PFSK-1 (cell line): ENCODE measurements around the gene TRIM17. TPM values are rescaled to one million over a fixed set of nuclear protein-coding genes. Genes with fewer than 3 reads are reported as not detected.

Experiments
- FOXP2 ChIP-seq: optimal IDR thresholded peaks from 2 replicates; pipeline ENCODE3; 2011; ENCODE audit warnings: borderline replicate concordance, control low read depth, inconsistent platforms; ENCODE audit not compliant: insufficient read depth; ENCODE audit errors: extremely low read length, extremely low read depth
- POLR2AphosphoS5 ChIP-seq: IDR thresholded peaks from 2 replicates; pipeline ENCODE4 v1.6.1; 2012; ENCODE audit warnings: low read depth, mild to moderate bottlenecking, control low read depth, low read length, moderate library complexity
- SIN3A ChIP-seq: IDR thresholded peaks from 2 replicates; pipeline ENCODE4 v1.6.1; 2012; ENCODE audit warnings: mild to moderate bottlenecking, low read length, moderate library complexity, borderline replicate concordance; ENCODE audit not compliant: insufficient read depth
- TAF1 ChIP-seq: IDR thresholded peaks from 2 replicates; pipeline ENCODE4 v1.6.1; 2012; ENCODE audit warnings: low read length, control low read depth, borderline replicate concordance; ENCODE audit not compliant: insufficient read depth
- polyA plus RNA-seq: library from polyadenylated mRNA; unstranded; fragments of >200 nt; gene quantifications from one replicate; pipeline ENCODE4 v1.2.1, GENCODE V29; 2012; ENCODE audit warnings: low read depth, missing spikeins; ENCODE audit not compliant: insufficient read length
- TF ChIP-seq, protein P1 (sequence below), 2 experiments: IDR thresholded peaks; 2 replicates each; pipeline versions ENCODE4 v1.6.1 to v1.8.0; 2011 to 2012; ENCODE audit warnings: low read depth in 2 of 2, low read length in 2 of 2, control low read depth in 1 of 2, inconsistent platforms in 1 of 2, mild to moderate bottlenecking in 1 of 2, moderate library complexity in 1 of 2; ENCODE audit not compliant: insufficient read depth in 1 of 2

TRIM17 gene, protein sequence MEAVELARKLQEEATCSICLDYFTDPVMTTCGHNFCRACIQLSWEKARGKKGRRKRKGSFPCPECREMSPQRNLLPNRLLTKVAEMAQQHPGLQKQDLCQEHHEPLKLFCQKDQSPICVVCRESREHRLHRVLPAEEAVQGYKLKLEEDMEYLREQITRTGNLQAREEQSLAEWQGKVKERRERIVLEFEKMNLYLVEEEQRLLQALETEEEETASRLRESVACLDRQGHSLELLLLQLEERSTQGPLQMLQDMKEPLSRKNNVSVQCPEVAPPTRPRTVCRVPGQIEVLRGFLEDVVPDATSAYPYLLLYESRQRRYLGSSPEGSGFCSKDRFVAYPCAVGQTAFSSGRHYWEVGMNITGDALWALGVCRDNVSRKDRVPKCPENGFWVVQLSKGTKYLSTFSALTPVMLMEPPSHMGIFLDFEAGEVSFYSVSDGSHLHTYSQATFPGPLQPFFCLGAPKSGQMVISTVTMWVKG
- polyA plus RNA-seq: 0.18 TPM

DNA sequence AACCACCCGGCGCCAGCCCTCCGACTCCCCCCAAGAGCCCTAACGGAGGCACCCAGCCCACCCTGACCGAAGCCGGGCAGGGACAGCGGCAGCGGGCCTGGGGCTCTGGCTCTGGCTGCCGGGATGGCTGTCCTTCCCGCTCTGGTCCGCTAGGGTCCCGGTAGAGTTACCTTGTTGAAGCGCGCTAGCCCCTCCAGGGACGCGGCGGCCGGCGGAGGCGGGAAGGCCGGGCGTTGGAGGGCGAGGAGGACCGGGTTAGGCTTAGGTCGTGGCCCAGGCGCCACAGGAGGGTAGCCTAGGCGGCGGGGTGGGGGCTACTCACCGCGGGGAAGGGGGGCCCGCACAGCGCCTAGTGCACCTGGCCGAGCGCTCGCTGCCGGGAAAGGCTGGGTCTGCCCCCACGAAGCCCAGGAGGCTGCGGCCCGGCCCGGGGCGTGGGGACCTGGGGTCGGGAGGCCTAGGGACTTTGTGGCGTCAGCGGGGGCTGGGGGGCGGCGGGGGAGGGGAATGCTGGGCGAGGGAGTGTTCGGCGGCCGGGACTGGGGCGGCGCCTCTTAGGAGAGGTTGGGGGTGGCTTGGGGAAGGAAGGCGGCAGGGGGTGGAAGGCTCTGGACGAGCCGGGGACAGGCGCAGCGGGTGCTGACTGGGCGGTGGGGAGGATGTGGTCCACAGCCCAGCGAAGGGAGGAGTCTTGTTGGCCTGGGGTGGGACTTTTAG, at the start of gene TRIM17:
TSS of gene TRIM17 (minus strand) at position 645 of the 717 bp plus-strand sequence. CDS start 1,789 bp downstream, outside the sequence.
- TF ChIP-seq SIN3A: no peak

DNA sequence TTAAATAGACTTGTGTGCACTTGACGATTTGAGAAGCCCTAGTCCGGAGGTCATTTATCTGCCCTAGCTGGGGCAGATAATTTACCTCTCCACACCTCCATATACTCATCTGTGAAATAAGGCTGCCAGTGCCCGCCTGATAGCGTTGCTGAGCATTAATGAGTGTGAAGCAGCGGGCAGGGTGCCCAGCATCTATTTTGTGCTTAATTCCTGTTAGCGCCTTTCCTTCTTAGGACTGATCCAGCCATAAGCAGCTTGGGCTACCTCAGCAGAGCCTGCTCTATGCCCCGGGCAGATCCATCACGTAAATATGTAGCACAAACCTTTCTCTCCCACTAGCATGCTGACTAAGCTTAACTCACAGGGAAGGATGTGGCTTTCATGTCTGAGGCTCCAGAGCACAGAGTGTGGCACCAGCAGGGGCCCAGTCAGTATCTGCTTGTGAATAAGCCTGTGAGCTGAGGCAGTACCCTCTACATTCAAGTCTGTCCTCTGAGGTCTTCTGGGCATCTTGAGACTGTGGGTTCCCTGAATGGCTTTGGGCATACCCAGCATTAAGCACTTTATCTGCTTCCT, 49.0 kb upstream of the TRIM17 start:
- TF ChIP-seq, protein P1, sequence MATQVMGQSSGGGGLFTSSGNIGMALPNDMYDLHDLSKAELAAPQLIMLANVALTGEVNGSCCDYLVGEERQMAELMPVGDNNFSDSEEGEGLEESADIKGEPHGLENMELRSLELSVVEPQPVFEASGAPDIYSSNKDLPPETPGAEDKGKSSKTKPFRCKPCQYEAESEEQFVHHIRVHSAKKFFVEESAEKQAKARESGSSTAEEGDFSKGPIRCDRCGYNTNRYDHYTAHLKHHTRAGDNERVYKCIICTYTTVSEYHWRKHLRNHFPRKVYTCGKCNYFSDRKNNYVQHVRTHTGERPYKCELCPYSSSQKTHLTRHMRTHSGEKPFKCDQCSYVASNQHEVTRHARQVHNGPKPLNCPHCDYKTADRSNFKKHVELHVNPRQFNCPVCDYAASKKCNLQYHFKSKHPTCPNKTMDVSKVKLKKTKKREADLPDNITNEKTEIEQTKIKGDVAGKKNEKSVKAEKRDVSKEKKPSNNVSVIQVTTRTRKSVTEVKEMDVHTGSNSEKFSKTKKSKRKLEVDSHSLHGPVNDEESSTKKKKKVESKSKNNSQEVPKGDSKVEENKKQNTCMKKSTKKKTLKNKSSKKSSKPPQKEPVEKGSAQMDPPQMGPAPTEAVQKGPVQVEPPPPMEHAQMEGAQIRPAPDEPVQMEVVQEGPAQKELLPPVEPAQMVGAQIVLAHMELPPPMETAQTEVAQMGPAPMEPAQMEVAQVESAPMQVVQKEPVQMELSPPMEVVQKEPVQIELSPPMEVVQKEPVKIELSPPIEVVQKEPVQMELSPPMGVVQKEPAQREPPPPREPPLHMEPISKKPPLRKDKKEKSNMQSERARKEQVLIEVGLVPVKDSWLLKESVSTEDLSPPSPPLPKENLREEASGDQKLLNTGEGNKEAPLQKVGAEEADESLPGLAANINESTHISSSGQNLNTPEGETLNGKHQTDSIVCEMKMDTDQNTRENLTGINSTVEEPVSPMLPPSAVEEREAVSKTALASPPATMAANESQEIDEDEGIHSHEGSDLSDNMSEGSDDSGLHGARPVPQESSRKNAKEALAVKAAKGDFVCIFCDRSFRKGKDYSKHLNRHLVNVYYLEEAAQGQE (IDR thresholded peaks at IDR 0.05; ENCODE audit: insufficient read depth in 1 of 2, low read depth in 2 of 2, low read length in 2 of 2): no peak
- TF ChIP-seq SIN3A (no peak), TAF1 (no peak), POLR2AphosphoS5 (no peak), FOXP2 (no peak)

DNA sequence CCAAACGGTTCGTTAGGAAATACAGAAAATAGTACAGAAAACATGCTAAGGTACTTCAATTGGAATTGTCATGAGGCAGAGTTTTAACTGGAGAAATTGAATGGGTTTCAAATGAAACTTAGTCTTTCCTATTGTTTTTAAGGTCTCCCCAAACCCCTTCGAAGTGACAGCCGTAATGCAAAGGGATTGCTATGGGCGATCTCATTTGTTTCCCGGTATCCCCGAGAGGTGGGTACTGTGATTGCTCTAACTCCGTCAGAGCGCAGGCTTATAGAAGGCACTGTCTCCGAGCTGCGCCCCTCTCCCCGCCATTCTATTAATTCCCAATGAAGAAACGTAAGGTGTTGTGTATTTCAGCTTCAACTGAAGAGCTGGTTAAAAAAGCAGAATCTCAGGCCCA, 48.5 kb upstream of the TRIM17 start:
- TF ChIP-seq, protein P1 (IDR thresholded peaks at IDR 0.05; ENCODE audit: insufficient read depth in 1 of 2, low read depth in 2 of 2, low read length in 2 of 2): no peak
- TF ChIP-seq FOXP2 (no peak), POLR2AphosphoS5 (no peak), SIN3A (no peak), TAF1 (no peak)

DNA sequence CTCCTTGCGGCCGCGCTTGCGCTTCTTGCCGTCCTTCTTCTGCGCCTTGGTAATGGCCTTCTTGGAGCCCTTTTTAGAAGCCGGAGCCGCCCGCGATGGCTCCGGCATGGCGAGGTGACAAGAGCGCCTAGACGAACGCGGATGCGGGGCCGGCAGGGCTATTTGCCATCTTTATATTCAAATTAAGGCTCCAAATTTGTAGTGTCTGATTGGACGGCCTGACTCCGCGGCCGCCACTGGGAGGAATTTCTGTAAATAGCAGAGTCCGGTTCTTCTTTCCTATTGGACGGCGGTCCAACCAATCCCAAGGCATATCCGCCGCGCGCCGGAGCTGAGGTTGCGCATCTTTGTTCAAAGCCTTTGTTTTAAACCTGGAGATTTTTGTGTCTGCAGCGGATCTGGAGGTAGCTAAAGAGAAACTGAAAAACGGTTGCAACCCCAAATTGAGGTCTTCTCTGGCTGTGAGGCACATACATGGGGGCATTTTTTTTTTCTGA, 47.9 kb upstream of the TRIM17 start:
- no peak for TF ChIP-seq POLR2AphosphoS5
- TF ChIP-seq FOXP2: no peak
- TF ChIP-seq TAF1: no peak
- TF ChIP-seq, protein P1 (IDR thresholded peaks at IDR 0.05; ENCODE audit: insufficient read depth in 1 of 2, low read depth in 2 of 2, low read length in 2 of 2): no peak
- no peak for TF ChIP-seq SIN3A
